ENCODE results near the gene P4HA2. TPM values are rescaled to one million over a fixed set of nuclear protein-coding genes. Genes with fewer than 3 reads are reported as not detected.
A peak's percentile ranks its signal among the peaks of the same experiment; 100 is the strongest.

P4HA2 gene
- total and polyA plus RNA-seq, 2 of the 13 experiments (the other 11 are each of a cell fraction or from before 2014, with no cell fraction given): 37.7 to 126 TPM

DNA sequence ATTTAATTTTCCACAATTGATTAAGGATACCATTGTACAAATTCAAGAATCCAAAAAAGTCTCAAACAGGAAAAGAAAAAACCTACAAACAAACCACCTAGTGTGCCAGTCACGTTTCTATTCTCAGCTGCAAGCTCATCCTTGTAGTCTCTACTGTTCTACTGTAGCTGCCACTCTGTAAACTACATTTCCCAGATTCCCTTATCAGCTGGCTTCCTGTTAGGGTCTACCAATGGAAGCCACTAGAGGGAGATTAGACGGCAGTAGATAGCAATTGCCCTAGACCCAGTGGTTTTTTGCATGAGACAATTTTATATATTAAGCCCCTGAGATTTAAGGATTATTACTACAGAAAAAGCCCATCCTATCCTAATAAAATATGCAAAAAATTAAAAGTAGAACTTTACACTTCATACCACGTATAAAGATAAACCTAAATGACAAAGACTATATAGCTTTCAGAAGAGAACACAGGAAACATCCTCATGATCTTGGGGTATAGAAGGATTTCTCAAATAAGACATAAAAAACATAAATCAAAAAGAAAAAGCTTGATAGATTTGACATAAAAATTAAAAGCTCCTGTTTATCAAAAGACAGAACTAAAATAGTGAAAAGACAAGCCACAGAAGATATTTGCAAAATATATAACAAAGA, 37.4 kb downstream of the P4HA2 start (continued):
- TF ChIP-seq, protein P1, sequence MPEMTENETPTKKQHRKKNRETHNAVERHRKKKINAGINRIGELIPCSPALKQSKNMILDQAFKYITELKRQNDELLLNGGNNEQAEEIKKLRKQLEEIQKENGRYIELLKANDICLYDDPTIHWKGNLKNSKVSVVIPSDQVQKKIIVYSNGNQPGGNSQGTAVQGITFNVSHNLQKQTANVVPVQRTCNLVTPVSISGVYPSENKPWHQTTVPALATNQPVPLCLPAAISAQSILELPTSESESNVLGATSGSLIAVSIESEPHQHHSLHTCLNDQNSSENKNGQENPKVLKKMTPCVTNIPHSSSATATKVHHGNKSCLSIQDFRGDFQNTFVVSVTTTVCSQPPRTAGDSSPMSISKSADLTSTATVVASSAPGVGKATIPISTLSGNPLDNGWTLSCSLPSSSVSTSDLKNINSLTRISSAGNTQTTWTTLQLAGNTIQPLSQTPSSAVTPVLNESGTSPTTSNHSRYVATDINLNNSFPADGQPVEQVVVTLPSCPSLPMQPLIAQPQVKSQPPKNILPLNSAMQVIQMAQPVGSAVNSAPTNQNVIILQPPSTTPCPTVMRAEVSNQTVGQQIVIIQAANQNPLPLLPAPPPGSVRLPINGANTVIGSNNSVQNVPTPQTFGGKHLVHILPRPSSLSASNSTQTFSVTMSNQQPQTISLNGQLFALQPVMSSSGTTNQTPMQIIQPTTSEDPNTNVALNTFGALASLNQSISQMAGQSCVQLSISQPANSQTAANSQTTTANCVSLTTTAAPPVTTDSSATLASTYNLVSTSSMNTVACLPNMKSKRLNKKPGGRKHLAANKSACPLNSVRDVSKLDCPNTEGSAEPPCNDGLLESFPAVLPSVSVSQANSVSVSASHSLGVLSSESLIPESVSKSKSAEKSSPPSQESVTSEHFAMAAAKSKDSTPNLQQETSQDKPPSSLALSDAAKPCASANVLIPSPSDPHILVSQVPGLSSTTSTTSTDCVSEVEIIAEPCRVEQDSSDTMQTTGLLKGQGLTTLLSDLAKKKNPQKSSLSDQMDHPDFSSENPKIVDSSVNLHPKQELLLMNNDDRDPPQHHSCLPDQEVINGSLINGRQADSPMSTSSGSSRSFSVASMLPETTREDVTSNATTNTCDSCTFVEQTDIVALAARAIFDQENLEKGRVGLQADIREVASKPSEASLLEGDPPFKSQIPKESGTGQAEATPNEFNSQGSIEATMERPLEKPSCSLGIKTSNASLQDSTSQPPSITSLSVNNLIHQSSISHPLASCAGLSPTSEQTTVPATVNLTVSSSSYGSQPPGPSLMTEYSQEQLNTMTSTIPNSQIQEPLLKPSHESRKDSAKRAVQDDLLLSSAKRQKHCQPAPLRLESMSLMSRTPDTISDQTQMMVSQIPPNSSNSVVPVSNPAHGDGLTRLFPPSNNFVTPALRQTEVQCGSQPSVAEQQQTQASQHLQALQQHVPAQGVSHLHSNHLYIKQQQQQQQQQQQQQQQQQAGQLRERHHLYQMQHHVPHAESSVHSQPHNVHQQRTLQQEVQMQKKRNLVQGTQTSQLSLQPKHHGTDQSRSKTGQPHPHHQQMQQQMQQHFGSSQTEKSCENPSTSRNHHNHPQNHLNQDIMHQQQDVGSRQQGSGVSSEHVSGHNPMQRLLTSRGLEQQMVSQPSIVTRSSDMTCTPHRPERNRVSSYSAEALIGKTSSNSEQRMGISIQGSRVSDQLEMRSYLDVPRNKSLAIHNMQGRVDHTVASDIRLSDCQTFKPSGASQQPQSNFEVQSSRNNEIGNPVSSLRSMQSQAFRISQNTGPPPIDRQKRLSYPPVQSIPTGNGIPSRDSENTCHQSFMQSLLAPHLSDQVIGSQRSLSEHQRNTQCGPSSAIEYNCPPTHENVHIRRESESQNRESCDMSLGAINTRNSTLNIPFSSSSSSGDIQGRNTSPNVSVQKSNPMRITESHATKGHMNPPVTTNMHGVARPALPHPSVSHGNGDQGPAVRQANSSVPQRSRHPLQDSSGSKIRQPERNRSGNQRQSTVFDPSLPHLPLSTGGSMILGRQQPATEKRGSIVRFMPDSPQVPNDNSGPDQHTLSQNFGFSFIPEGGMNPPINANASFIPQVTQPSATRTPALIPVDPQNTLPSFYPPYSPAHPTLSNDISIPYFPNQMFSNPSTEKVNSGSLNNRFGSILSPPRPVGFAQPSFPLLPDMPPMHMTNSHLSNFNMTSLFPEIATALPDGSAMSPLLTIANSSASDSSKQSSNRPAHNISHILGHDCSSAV (CRISPR knock-in tag; IDR thresholded peaks at IDR 0.05; ENCODE audit: borderline replicate concordance): no peak
- no peak for TF ChIP-seq GATAD1 (CRISPR knock-in tag; IDR thresholded peaks at IDR 0.05)
- TF ChIP-seq REPIN1 (CRISPR knock-in tag; IDR thresholded peaks at IDR 0.05; ENCODE audit: borderline replicate concordance, low read depth): no peak
- TF ChIP-seq ATF2 (CRISPR knock-in tag; IDR thresholded peaks at IDR 0.05): peak; percentile 42; the same call in 1 of the 2 replicates
- TF ChIP-seq MIXL1 (CRISPR knock-in tag; IDR thresholded peaks at IDR 0.05): peak; percentile 77; the same call in 1 of the 2 replicates
- no peak for TF ChIP-seq CREB1 (IDR thresholded peaks at IDR 0.05)
- TF ChIP-seq CREB1 (CRISPR knock-in tag; IDR thresholded peaks at IDR 0.05): no peak
- no peak for TF ChIP-seq ZNF678 (CRISPR knock-in tag; IDR thresholded peaks at IDR 0.05)
- TF ChIP-seq ZNF777 (CRISPR knock-in tag; IDR thresholded peaks at IDR 0.05): 0 out of 2 replicates have a peak, but pooled peaks have one; percentile 38
- peak; percentile 40 for TF ChIP-seq STAG1 (CRISPR knock-in tag; IDR thresholded peaks at IDR 0.05)
- no peak for TF ChIP-seq ZSCAN25 (CRISPR knock-in tag; IDR thresholded peaks at IDR 0.05)
- no peak for TF ChIP-seq ZNF607 (CRISPR knock-in tag; IDR thresholded peaks at IDR 0.05; ENCODE audit: borderline replicate concordance)
- TF ChIP-seq BHLHE40 (IDR thresholded peaks at IDR 0.05; ENCODE audit: low read length): peak; percentile 70
- no peak for TF ChIP-seq SP140L (CRISPR knock-in tag; IDR thresholded peaks at IDR 0.05; ENCODE audit: borderline replicate concordance)
- no peak for TF ChIP-seq RXRA (CRISPR knock-in tag; IDR thresholded peaks at IDR 0.05)
- no peak for TF ChIP-seq NAIF1 (CRISPR knock-in tag; IDR thresholded peaks at IDR 0.05; ENCODE audit: borderline replicate concordance)
- TF ChIP-seq IRF2 (CRISPR knock-in tag; IDR thresholded peaks at IDR 0.05): peak; percentile 40; the same call in 1 of the 2 replicates
- no peak for TF ChIP-seq USF2 (IDR thresholded peaks at IDR 0.05; ENCODE audit: low read depth, low read length)
- no peak for TF ChIP-seq USF2 (CRISPR knock-in tag; IDR thresholded peaks at IDR 0.05; ENCODE audit: borderline replicate concordance)
- TF ChIP-seq ELF1 (CRISPR knock-in tag; IDR thresholded peaks at IDR 0.05): peak; percentile 88
